HT-29 (cell line): Measurements from ENCODE around the gene ANKRD42. TPM values are rescaled to one million over a fixed set of nuclear protein-coding genes. Genes with fewer than 3 reads are reported as not detected.
"Not testable (repeated sequence)": the region's sequence is repeated elsewhere in the genome, so short reads cannot be mapped to it uniquely, and the experiment has no call there.

ENCODE experiments used
- DNase-seq: peaks from one replicate; pipeline ENCODE4 v3.0.0-alpha.2; 2015; ENCODE audit warnings: low spot score
- total RNA-seq: library from RNA; depleted of rRNA; stranded (reverse); fragments of >200 nt; shearing (Covaris generic); gene quantifications from 2 replicates; pipeline ENCODE4 v1.2.3, GENCODE V29; 2014

The ANKRD42 gene
- total RNA-seq, 1 experiment from 2014 or later: 6.2 TPM

DNA sequence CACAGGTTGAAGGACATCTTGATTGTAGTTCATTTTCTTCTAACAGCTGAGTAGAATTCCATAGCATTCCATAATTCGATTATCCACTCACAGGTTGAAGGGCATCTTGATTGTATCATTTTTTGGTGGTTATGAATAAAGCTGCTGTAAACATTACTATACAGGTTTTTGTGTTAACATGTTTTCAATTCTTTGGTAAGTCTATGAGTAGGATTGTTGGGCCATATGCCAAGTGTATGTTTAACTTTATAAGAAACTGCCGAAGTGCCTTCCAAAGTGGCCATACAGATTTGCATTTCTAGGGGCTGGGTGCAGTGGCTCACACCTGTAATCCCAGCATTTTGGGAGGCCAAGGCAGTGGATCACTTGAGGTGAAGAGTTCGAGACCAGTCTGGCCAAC, 44.6 kb downstream of the ANKRD42 start:
- no peak for DNase-seq

DNA sequence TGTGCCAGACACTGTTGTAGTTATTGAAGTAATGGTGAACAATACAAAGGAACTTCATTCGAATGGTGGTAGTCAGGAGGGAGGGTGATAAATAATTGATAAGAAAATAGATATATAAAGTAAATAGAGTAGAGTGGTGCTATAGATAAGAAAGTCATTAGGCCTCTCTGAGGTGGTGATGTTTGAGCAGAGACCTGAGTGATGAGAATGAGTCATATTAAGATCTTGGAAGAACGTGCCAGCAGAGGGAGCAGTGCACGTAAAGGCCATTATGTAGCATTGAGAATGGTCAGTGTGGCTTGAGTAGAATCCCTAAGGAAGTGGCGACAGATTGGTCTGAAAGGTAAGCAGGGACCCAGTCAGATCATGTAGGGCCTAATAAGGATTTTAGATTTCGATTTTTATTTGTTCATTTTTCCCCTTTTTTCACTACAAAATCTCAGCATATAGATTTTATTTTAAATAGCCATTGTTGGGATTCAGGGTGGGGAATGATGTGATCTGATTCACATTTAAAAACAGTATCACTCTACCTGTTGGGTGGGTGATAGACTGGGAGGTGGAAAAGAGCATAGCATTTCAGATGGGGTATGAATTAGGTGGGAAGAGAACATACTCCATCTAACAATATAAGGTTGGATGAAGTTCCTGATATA, 47.9 kb downstream of the ANKRD42 start:
- DNase-seq: peak; percentile 95

DNA sequence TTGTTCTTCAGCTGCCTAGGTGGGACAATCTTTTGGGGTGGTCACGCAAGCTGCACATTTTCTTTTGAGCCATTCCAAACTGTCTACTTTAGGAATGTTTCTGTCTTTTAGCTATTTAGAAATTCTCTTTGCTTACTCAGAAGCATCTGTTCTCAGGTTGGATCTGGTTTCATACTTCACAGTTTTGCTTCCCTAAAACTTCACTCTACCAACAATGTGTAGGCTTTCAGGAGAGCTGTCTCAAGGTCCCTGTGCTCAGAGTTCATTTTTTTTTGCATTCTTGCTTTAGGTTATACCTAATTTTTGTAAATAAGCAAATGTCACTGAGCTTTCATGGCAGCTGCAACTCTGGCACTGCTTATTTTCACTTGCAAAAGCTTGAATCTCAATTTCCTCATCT, 55.9 kb downstream of the ANKRD42 start:
- DNase-seq: no peak

DNA sequence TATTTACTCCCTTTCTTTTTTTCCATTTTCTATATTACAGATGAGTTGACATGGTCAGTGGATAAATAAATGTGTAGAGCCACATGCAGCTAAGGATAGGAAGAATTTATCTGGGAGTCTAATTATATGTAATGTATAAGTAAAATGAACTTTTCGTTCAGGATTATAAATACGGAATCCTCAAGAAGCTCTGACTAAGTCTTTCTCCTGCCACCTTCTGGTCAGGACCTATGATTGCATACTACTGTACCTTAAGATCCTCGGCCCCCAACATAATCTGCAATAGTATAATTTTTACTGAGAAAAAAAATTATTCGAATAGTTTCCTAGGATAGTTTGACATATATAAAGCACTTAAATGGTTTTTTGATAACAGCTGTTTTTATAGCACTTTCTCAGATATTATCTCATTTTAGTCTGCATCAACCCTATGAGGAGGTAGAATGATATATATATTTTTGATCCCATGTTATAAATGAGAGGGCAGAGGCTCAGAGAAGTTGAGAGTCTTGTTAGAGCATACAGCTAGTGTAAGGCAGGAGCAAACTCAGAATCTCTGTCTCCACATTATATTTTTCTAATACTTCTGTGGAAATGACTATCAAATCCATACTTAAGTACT, 56.6 kb downstream of the ANKRD42 start:
- peak; percentile 55 for DNase-seq

DNA sequence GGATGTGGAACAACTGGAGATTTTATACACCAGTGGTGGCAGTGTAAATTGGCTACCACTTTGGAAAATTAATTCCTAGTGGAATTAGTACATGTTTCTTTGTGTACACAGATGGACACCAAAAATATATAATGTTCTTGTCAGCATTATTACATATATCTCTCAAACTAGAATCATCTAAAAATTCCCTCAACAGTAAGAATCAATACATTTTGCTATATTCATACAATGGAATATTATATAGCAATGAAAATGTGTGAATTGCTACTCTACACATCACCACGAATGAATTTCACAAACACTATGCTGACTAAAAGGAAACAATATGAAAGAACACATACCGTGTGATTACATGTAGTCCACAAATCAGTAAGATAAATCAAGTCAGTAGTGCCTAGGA, 58.8 kb downstream of the ANKRD42 start:
- DNase-seq: no peak

DNA sequence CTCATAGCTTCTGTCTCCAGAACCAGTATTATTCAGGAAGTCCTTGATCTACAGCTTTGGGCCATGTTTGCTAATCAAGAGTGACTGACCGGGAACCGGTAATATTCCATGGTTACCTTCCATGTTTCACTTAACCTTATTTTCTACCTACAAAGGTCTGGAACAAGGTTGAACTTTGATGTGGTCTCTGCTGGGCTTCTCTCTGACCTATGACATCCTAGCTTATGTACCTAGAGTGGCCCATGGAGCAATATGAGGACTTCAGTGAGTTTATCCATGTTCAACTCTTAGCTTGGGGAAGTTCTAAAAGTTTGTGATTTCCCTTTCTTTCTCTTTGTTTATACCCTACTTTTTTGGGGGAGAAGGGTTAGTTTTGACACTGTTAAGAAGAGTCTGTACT, 59.4 kb downstream of the ANKRD42 start:
- no peak for DNase-seq

DNA sequence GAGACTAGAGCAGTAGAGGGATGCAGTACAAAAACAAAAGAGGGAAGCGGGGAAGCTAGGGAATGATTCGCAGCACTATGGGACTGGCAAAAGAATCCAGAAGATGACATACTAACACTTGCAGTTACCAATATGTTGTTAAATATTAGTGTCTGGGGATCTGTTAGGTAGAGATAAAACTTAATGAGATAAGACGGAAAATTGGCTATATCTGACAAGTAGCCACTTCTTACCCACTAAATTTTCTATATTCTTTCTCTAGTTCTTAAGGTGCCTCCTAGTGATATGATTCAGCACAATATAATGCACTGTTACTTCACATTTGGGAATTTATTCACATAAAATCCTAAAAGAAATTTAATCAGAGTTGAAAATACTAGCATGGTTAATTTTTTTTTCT, 61.9 kb downstream of the ANKRD42 start:
- DNase-seq: no peak

DNA sequence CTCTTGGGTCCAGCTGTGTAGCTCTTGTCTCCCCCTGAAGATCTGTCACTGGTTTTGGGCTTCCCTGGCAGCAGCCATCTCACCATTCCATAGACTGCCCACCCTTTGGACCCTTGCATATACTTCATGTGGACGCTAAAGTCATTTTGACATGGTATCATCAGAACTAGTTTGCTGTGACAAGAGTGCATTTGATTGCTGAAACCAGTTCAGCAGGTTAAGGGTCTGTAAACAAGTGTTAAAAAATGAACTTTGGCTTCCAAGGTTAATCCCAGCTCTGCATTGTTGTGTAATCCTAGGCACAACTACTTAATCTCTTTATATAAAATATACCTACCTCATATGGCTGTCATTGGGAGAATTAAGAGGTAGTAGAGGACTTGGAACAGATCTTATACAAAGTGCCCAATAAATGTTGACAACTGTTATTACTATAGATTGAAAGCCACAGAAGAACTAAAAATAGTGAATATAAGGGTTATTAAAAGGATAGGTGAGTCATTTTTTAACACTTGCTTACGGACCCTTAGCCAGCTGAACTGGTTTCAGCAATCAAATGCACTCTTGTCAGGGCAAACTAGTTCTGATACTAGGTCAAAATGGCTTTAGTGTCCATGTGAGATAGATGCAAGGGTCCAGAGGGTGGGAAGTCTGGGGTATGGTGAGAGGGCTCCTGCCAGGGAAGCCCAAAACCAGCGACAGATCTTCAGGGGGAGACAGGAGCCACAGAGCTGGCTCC, 63.3 kb downstream of the ANKRD42 start:
- peak; percentile 69 for DNase-seq

DNA sequence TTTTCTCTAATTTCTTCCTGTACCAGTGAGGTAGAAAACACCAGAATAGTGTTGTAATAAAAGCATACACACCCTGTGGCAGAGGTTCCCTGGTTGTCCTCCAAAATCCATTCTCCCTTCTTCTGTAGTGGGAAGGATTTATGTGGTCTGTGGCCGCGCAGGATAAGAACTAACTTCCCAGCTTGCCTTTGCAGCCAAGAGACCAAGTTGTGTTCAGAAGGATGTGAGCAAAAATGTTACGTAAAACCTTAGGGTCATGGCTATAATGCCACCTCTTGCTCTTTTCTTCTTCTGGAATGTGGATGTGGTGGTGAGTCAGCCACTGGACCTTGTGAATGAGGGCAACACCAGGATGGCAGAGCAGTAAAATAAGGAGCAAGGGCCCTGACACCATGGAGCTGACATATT, 64.3 kb downstream of the ANKRD42 start:
- peak; percentile 58 for DNase-seq

DNA sequence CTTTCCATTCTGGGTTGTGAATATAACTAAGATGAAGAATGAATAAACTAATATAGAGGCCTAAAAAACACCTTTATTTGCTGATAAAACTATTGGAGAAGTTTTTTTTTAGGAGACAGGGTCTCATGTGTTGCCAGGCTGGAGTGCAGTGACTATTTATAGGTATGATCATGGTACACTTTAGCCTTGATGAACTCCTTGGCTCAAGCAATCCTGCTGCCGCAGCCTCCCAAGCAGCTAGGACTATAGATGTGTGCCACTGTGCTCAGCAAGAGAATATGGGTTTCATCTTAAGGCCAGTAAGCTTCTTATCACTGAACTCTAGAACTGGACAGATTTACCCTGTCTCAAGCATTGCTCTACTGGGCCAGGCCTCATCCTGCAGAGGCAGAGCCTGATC, 66.0 kb downstream of the ANKRD42 start:
- no peak for DNase-seq

DNA sequence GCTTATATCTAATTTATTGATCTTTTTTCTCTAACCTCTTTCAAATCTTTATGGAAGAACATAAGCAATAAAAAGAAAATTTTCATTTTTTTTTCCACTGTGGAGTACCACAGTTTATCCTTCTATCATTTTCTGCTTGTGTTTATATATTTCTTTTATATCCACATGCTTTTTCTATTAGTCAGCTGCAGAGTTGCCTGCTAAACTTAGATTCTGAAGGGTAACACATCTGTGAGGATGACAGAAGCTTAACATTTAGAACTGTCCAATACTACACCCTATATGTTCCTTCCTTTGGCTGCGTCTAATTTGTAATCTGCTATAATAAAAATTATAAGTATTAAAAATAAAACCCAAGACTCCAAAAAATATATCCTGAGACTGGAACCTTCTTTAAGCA, 71.8 kb downstream of the ANKRD42 start:
- DNase-seq: no peak

DNA sequence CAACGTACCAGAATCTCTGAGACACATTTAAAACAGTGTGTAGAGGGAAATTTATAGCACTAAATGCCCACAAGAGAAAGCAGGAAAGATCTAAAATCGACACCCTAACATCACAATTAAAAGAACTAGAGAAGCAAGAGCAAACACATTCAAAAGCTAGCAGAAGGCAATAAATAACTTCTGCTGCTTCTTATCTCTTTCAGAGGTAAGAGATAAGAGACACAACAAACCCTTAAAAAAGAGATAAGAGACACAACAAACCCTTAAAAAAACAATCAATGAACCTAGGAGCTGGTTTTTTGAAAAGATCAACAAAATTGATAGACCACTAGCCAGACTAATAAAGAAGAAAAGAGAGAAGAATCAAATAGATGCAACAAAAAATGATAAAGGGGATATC, 75.6 kb downstream of the ANKRD42 start:
- not testable (repeated sequence) for DNase-seq

DNA sequence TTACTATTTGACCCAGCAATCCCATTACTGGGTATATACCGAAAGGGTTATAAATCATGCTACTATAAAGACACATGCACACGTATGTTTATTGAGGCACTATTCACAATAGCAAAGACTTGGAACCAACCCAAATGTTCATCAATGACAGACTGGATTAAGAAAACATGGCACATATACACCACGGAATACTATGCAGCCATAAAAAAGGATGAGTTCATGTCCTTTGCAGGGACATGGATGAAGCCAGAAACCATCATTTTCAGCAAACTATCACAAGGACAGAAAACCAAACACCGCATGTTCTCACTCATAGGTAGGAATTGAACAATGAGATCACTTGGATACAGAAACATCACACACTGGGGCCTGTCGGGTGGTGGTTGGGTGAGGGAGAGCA, 78.2 kb downstream of the ANKRD42 start:
- DNase-seq: not testable (repeated sequence)

DNA sequence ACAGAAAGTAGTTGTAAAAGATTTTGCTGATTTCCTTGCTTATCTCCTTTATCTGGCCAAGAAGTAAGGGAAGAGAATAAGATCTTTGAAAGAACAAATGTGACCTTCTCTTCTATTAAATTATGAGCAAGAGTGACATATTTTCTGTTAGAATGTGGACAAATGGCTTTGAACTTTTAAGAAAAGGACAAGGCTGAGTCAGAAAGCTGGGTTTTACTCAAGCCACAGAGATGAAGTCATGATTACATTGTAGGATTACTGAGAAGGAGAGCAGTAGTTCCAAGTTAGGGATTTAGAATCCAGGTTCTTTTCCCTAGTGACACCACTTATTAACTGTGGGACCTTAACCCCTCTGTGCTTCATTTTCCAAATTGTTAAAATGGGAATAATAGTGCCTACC, 79.1 kb downstream of the ANKRD42 start:
- no peak for DNase-seq

DNA sequence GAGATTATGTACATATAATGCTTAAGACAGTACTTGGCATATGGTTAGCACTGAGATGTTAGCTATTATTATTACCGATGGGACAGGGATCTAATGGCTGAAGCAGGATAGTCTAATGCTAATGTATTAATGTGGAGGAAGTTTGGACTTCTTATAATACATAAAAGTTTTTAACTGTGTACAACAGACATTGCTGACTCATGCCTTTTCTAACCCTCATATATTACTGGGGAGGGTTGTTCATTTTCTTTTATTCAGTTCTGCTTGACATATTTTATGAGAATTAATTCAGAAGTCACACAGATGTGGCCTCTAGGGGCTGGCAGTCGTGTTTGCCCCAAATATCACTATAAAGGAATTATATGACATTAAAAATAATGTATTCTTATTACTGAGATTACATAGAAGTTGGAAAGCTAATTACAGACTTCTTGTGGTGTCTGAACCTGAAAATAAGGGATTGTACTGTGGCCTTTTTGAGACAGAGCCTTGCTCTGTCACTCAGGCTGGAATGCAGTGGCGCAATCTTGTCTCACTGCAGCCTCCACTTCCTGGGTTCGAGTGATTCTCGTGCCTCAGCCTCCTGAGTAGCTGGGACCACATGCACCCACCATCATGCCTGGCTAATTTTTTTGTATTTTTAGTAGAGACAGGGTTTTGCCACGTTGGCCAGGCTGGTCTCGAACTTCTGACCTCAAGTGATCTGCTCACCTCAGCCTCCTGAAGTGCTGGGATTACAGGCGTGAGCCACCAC, 82.6 kb downstream of the ANKRD42 start:
- DNase-seq: no peak

DNA sequence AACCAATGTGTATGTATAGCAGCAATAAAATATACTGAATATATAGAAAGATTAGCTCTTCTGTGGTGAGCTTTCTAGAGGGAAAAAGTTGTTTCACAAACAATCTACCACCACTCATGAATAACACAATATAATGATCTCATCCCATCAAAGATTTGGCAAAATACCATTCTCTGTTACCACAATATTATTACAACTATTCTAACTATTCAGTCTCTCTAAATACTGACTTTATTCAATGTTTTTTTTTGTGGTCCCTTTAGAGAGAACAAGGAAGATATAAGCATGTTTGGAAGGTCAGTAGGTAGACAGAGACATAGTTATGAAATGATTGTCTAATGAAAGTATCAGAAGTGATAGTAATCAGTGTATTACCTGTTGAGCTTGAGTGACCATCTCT, 84.8 kb downstream of the ANKRD42 start:
- no peak for DNase-seq

DNA sequence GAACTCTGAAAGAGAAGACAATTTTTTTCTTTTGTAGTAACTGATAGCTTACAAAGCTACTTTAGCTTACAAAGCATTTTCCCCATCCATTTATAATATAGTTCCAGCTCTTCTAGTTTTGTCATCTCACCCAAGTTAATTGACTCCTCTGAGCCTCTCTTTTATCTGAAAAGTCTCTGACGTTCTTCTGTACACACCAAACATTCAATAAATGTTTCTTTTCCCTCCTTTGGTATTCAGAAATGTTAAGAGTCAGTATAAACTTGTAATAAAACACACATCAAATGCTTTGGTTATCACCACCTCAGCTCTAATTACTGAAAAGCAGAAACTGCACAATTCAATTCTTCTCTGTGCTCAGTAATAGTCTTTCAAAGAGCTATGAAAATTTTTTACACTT, 86.7 kb downstream of the ANKRD42 start:
- DNase-seq: no peak

DNA sequence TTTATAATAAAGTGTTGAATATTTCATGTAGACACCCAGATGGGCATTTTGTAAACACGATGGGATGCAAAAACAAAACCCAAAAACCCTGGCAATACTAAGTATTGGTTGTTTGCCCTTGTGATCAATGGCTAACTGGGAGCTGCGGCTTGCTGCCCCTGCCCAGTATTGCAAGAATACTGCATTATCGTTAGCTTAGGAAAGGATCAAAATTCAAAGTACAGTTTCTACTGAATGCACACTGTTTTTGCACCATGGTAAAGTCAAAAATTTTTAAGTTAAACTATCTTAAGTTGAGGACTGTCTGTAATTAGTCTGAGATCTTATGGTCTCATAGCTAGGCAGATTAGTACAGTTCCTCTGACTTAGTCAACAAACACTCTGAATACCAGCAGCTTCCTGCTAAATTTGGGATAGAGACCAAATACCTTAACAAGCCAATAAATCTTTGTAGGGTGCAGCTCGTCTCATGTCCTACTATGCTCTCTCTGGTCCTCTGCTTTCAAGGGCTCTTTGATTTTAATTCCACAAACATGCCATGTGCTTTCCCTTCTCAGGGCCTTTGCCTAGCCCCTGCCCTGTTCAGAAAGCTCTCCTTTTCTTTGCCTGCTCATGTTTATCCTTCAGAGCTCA, 88.7 kb downstream of the ANKRD42 start:
- DNase-seq: no peak

DNA sequence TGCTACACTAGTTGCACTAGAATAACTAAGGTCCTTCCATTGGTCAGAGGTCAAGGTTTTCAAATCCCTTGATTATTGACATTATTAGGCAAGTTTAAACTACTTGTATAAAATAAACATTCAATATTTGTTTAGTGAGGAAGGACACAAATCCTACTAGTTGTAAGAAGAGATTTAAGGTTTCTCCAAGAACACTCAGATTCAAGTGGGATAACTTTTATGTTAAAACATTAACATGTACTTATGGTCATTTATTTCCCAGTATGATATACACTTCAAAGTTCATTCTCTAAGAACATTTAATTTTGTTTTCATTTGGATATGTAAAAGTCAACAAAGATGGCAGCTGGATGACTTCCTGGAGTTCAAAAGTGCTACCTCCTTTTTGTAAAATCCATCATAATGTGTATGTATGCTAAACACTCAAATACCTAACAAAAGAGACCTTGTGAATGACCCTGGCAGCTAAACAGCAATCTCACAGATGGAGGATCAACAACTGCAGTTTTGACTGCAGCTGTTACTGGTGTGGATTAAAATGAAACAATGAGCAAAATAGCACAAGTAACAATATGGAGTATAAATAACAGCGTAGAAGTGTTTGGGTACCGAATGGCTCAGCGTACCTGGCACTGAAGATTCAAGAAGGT, 91.1 kb downstream of the ANKRD42 start:
- peak; percentile 6 for DNase-seq

DNA sequence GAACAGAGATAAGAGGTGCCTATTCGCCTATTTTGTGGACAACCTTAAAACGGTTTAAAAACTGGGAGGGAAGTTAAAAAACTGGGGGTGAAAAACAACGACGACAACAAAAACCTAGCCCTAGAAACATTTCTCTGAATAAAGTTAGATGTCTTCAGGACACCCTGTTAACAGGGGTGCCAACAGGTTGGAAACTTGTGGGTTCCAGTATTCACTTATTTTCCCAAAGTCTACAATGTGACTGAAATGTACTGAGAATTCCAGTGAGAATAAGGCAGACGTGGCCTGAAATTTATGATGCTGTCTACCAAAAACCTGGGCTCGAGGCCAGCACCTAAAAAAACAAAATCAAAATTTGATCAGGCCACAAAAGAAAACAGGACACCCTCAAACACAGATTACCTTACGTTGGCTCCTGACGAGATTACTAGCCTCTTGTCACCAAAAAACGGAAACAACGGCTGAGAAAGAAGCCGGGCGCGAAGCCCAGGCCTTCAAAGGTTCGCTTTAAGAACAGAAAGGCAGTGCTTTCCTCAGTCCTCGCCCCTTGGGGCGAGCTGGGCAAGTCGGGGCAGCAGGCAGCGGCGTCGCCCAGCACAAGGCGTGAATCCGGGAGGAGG, 91.7 kb downstream of the ANKRD42 start:
- DNase-seq: peak; percentile 16
